Measurements from ENCODE around the gene PYGM.

The PYGM gene

DNA sequence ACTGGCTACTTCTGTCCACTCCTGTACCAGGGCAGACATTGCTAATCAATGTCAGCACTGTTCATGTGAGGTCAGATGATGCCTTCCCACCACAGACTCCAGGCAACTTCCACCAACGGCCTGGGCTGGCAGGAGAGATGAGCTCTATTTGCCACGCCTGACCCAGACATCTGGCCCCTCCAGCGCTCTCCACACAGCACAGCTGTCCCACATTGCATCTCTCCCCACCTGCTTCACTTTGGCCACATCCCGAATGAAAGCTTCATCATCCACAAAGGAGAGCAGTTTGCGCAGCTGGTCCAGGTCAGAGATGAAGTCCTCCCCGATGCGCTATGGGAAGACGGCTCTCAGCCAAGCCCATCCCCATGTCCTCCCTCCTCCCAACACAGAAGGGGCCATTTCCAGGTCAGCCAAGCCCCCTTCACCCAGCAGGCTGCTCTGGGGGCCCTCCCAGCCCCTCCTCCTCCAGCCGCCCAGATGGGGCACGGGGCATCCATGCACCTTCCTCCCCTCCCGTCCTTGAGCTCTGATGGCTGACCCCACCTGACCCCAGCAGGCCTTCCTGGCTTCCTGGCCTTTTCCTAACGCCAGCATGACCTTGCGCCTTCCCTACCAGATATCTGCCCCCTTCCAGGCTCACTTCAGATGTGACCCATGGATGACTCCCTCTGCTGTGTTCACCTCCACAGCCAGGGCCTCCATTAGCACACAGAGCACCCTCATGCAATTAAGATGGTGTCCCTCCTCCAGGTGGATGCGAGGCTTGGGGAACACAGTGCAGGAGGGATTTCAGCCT, 7.4 kb downstream of the PYGM start:
- no peak for DNase-seq

GRCh38 chr11:64751580-64751979, 8.2 kb downstream of the PYGM start:
- no peak for DNase-seq

GRCh38 chr11:64751136-64751535, 8.6 kb downstream of the PYGM start:
- no peak for DNase-seq

DNA sequence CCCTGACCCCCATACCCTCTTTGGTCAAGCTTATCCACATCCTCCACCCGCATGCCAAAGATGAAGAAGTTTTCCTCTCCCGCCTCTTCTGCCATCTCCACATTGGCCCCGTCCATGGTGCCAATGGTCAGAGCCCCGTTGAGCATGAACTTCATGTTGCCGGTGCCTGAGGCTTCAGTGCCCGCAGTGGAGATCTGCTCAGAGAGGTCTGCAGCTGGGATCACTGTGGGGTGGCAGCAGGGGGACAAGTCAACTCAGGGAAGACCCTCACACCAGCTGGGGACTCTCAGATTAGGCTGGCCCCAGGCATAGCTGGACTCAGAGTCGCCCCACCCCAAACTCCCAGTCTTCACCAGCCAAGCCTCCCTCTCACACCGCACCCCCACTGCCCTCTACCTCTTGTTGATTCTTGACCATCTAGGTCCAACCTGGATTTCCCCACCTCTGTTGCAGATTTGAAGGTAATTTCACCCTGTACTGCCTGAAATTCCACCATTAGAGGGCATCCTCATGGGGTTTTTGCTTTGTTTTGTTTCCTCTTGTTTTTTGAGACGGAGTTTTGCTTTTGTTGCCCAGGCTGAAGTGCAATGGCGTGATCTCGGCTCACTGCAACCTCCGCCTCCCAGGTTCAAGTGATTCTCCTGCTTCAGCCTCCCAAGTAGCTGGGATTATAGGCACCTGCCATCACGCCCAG, 9.3 kb downstream of the PYGM start:
- DNase-seq = peak in 1 of 2 donors; percentile 48

DNA sequence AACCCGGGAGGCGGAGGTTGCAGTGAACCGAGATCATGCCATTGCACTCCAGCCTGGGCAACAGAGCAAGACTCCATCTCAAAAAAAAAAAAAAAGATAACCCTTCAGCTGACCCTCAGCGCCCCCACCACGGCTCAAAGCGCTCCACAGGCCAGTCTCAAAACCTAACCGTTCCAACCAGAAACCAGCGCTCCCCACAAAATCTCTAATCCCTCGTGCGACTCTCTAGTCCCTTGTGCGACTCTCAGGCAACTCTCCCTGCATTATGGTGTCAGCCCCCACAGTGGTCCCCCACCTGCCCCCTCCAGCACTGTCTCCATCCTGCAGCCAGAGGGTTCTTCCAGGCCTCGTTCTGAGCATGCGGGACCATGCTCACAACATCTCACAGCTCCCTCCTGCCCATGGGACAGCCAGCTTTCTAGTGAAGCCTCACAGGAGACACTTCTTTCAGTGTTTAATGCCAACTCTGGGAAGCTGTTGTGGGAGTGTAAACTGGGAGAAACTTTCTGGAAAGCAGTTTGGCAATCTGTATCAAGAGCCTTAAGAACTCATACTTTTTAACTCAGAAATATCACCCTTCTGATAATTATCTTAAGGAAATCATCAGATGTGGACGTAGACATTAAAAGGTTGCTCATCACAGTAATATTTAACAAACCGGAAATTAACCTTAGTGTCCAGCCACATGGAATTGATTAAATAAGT, 11.7 kb downstream of the PYGM start:
- no peak for DNase-seq

GRCh38 chr11:64746486-64746885, 13.3 kb downstream of the PYGM start:
- no peak for DNase-seq

DNA sequence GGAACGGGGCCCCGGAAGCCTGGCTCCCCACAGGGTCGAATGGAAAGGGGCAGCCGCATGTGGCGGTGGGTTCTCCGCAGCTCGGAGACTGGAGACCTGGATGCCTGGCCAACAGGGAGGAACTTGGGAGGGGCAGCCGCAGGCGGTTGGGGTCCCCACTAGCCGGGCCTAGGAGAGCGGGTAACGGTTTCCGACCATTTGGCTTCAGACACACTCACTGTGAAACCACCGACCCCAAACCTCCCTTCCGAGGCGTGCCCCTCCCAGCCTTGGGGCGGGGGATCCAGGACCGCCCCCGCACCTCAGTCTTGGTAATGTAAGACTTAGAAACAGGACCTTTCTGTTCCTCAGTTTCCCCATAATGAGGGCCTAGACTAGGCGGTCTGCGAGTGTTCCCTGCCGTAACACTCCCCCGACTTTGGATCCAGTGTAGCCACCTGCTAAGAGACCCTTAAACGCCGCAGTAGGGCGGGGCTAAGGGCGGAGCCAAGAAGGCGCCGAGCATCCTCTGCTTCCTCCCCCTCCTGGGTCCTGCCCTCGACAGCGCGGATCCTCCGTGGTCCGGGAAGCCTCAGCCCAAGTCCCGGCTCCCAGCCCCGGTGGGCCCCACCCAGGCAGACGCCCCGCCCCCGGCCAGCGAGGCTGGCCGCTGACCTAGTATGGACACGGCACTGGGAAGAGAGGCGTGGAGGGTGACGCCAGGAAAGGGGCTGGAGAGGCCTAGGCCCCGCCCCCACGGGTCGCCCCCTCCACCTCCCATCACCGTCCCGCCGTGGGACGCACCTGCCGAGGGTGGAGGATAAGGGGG, 14.0 kb downstream of the PYGM start:
- DNase-seq = peak; percentile 79 to 85

GRCh38 chr11:64745189-64745520, 14.6 kb downstream of the PYGM start:
- peak; percentile 89 to 90 for DNase-seq

GRCh38 chr11:64744544-64745188, 15.1 kb downstream of the PYGM start:
- DNase-seq = peak in 1 of 2 donors; percentile 56

DNA sequence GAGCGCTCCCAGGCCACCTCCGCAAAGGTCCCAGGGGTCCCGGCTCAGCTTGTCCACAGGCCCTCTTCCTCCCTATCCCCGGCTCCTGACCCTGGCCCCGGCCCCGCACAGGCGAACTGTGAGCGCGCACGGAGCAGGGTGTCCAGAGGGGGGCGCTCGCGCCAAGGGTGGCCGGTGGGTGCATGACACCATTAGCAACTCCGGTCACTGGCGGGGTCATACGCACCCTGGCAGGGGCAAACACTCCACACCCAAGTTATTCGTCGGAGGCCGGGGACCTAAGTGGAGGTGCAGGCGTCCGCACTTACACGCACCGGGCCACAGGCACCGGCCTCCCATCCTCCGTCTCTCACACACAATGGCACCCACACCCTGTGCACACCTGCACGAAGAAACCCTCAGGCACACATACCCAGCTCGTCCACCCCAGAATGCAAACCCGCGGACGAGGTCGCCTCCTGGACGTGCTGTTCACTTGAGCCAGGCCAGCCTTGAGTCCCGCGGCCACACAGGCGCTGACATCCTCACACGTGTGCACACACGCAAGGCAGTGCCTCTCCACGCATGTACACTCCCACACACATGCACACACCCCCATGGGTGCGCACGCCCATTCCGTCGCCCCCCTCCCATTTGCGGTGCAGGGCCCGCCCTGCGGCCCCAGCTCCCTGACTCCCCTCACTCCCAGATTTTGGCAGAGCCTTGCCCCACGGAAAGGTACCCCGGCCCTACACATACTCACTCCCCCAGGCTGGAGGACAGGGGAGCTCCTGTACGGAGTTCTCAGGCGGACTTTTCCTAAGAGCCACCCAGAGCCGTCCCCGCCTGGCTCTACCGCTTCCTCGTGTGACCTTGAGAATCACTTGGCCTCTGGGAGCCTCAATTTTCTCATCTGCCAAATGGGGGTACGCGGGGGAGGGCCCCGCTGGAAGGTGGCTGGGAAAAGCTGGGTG, 15.9 kb downstream of the PYGM start, which contains the start of gene RASGRP2:
Gene RASGRP2, minus strand, starts transcription at position 552 of the 953 bp plus-strand sequence. CDS start 1,276 bp downstream, outside the sequence.
- DNase-seq = peak; percentile 87 to 88

DNA sequence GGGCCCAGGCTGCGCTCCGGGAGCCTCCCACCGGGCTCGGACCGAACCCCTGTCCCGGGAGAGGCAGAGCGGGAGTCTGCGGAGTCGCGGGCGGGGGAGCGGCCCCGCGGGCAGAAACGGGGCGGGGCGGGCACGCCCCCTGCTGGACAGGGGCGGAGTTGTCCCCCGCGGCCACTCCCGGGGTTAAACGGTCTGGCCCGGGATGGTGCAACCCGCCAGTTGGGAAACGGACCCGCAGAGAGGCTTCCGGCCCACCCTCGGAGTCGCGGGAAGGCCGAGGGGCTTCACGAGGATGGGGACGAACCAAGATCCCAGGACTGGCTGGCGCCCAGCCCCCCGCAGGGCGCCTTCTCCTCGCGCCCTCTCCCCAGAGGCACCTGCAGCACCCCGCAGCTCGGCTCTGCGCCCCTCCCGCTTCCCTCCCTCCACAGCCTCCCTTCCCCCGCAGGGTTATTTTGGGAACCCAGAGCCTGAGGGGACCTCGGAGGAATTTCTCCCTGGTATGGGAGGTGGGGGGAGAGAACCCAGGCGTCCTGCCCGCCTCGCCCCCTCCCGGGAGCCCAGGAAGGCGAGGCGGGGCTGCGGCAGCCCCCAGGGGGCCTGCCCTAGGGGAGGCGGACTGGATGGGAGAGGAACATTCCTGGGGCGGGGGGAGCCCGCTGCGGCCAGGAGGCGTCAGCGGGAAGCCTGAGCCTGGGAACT, 16.7 kb downstream of the PYGM start:
- peak; percentile 68 to 79 for DNase-seq

DNA sequence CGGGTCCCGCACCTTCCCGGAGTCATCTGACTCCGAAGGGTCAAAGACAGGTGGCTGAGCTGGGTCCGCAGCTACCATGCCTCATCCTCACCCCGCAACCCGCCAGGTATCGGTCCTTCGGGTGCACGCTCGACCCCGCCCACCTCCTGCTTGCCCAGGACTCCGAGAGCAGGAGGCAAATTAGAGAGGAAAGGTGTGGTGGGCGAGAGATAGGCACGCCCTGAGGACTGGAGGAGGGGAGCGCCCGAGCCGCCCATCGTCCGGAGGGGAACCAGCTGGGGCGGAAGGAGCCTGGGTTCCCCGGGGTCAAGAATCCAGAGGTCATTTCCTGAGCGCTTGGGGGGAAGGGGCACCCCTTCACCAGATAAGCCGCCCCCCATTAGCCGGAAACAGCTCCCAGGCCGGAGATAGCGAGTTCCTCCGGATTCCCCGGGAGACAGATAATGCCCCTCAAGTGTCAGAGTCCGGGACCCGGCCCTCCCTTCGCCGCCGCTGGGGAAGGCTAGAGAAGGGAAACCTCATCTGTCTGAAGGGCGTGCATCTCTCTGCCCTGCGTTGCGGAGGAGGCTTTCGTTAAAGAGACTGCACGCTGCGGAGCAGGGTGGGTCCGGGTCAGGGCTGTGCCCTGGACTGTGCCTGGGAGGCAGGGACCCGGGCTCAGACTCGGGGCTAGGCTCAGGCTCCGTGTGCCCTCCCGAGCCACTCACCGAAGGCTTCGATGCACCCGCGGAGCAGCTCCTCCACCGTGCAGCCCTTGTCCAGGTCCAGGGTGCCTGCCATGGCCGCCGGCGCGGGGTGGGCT, 17.5 kb downstream of the PYGM start:
- no peak for DNase-seq

GRCh38 chr11:64741375-64742086, 18.2 kb downstream of the PYGM start:
- no peak for DNase-seq

DNA sequence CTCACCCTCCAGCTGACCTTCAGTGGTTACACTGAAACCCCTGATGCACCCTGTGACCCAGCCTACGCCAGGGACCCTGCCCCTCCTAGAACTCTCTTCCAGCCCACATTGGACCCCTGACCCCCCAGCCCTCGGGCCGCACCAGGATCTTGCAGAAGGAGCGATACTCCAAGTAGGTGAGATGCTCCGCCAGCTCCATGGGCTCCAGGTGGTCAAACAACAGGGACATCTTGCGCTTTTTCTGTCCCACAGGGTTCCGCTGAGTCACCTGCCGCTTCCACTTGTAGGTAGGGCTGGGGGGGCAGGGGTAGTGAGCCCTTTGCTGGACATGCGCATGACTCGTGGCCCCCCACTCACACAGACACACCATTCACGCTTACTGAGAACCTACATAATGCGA, 19.9 kb downstream of the PYGM start:
- DNase-seq = no peak

- DNase-seq = no peak
Measured at GRCh38 chr11:64736654-64737053, 23.1 kb downstream of the PYGM start.

- DNase-seq = no peak
Measured at GRCh38 chr11:64735725-64736259, 24.0 kb downstream of the PYGM start.

GRCh38 chr11:64734811-64735724, 24.7 kb downstream of the PYGM start:
- DNase-seq = no peak
